MCF 10A (cell line): ENCODE data around the gene ANKH. TPM values are rescaled to one million over a fixed set of nuclear protein-coding genes. Genes with fewer than 3 reads are reported as not detected.

ENCODE experiments used
- BruUV-seq: library from RNA; stranded (reverse); fragments of 400-500 nt; replicated peaks from 2 replicates; lab custom pipeline; 2021; lab: Mats Ljungman, UMichigan
- CTCF ChIA-PET: fragments of 300-600 bp; sonication (Branson Sonifier 250); formaldehyde crosslinking; extraction: SDS; loops from one replicate; lab custom pipeline; 2021; ENCODE audit warnings: antibody characterized with exemption, inconsistent platforms; lab: Yijun Ruan, JAX
- POLR2A ChIA-PET: fragments of 300-600, 350-650 bp; sonication (Branson Sonifier 250); formaldehyde crosslinking; extraction: SDS; loops from one replicate; lab custom pipeline; 2020; ENCODE audit warnings: antibody characterized with exemption, inconsistent platforms; lab: Yijun Ruan, JAX
- DNase-seq: peaks from one replicate; pipeline ENCODE4 v3.0.0-alpha.2; 2018; ENCODE audit not compliant: unreplicated experiment
- H3K27ac Mint-ChIP-seq: one replicate; pipeline ENCODE4 v1.8.0; 2022; ENCODE audit warnings: mild to moderate bottlenecking, low read depth, mixed read lengths; ENCODE audit not compliant: unreplicated experiment
- H3K27me3 Mint-ChIP-seq: one replicate; pipeline ENCODE4 v1.8.0; 2022; ENCODE audit warnings: mixed read lengths; ENCODE audit not compliant: insufficient read depth, unreplicated experiment
- H3K36me3 Mint-ChIP-seq: one replicate; pipeline ENCODE4 v1.8.0; 2022; ENCODE audit warnings: mild to moderate bottlenecking, moderate library complexity, mixed read lengths; ENCODE audit not compliant: insufficient read depth, unreplicated experiment
- H3K4me1 Mint-ChIP-seq: one replicate; pipeline ENCODE4 v1.8.0; 2022; ENCODE audit warnings: mixed read lengths; ENCODE audit not compliant: insufficient read depth, unreplicated experiment
- H3K4me3 Mint-ChIP-seq: one replicate; pipeline ENCODE4 v1.8.0; 2022; ENCODE audit warnings: mild to moderate bottlenecking, moderate library complexity, mixed read lengths; ENCODE audit not compliant: unreplicated experiment
- H3K9me3 Mint-ChIP-seq: one replicate; pipeline ENCODE4 v1.8.0; 2022; ENCODE audit warnings: mixed read lengths; ENCODE audit not compliant: unreplicated experiment
- intact Hi-C: fragments of 100-400 bp; cut with micrococcal nuclease; formaldehyde crosslinking; loops from 2 replicates; pipeline ENCODE4 v1.14.1; 2022
- total RNA-seq: library from RNA; stranded (reverse); gene quantifications from 2 replicates; pipeline ENCODE4 v1.2.3, GENCODE V29; 2022
- TF ChIP-seq, protein P1 (sequence below): fragments of 200-600 bp; IDR thresholded peaks from one replicate; pipeline ENCODE4 v1.8.0; 2022; ENCODE audit warnings: antibody characterized with exemption, mild to moderate bottlenecking; ENCODE audit not compliant: unreplicated experiment

ANKH gene
- total RNA-seq, 1 experiment from 2014 or later = 65.7 TPM

DNA sequence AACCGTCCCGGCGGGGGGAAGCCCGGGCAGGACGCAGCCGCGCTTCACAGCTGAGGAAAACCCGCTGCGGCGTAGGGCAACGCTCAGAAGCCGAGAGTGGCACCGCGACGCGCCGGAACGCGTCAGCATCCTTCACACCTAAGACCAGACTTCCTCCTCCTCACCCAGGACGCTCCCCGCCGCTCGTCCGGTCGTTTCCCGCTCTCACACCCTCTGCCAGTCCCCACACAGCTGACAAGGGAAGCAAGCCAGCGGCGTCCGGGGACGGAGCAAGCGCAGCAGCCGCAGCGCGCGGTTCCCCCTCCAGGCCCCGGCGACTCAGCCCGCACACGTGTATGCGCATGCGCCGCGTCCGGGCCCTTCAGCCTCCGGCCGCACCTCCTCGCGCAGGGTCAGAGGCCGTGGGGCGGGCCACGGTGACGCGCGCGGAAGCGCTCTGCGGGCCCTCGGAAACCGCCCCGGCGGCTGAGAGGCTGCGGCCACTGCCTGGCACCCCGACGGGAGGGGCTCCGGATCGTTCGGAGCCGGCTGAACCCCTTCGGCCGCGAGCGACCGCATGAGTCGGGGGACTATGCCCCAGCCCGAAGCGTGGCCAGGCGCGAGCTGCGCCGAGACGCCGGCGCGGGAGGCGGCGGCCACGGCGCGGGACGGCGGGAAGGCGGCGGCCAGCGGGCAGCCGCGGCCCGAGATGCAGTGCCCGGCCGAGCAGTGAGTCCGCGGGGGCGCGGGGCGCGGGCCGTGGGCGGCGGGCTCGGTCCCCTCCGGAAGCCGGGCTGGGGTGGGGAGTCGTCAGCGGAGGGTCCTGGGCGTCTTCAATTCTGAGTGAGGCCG, 207.1 kb downstream of the ANKH start, which contains the start of gene OTULIN:
Gene OTULIN, plus strand, starts transcription at position 449 of the 831 bp plus-strand sequence. Its CDS starts 108 bp downstream, at position 557.
- intact Hi-C loops = no loop called here
- Mint-ChIP-seq H3K36me3 (peaks cover 18% of the 10 kb centered on the region), H3K4me3 (peak within 1 kb of the TSS; percentile 97), H3K27ac (peak within 1 kb of the TSS; percentile 97), H3K4me1 (peaks cover 43% of the 10 kb centered on the region), H3K27me3 (no peaks in the 10 kb centered on the region), H3K9me3 (no peaks in the 10 kb centered on the region)
- BruUV-seq = no TSS peak
- POLR2A ChIA-PET = interaction anchor here (0.6 to 2.7 kb wide), 8 partner anchors 8 to 508 kb away, joined by 3 to 21 read pairs (median 4); no protein-coding TSS in a partner anchor
- DNase-seq = peak; percentile 86
- TF ChIP-seq, protein P1, sequence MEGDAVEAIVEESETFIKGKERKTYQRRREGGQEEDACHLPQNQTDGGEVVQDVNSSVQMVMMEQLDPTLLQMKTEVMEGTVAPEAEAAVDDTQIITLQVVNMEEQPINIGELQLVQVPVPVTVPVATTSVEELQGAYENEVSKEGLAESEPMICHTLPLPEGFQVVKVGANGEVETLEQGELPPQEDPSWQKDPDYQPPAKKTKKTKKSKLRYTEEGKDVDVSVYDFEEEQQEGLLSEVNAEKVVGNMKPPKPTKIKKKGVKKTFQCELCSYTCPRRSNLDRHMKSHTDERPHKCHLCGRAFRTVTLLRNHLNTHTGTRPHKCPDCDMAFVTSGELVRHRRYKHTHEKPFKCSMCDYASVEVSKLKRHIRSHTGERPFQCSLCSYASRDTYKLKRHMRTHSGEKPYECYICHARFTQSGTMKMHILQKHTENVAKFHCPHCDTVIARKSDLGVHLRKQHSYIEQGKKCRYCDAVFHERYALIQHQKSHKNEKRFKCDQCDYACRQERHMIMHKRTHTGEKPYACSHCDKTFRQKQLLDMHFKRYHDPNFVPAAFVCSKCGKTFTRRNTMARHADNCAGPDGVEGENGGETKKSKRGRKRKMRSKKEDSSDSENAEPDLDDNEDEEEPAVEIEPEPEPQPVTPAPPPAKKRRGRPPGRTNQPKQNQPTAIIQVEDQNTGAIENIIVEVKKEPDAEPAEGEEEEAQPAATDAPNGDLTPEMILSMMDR = no peak
- CTCF ChIA-PET = no interaction called here

DNA sequence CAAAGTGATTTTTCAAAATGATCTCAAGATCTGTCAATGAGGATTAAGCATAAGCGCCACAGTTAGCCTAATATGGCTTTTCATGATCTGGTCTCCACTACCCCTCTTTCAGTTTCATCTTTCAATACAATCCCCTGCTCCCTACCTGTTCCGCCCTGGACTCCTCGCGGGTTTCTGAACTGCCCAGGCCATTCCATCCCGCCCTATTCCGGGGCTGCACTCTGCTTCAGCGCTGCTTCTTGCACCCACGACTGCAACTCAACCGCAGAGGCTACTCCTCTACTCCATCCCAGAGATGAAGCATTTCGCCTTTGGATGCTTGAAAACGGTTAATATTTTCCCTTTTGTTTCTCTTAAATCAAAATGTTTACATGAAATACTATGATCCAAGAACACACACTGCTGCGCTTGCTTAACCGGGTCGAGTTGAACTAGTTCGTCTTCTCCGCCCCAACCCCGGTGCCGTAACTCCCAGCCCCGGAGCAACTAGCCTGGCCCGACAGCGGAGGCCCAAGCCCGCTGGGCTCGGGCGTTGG, 207.8 kb downstream of the ANKH start:
- intact Hi-C loops = no loop called here
- TSS peak; percentile 64 for BruUV-seq
- peak overlapping the region; percentile 97 for H3K27ac Mint-ChIP-seq

DNA sequence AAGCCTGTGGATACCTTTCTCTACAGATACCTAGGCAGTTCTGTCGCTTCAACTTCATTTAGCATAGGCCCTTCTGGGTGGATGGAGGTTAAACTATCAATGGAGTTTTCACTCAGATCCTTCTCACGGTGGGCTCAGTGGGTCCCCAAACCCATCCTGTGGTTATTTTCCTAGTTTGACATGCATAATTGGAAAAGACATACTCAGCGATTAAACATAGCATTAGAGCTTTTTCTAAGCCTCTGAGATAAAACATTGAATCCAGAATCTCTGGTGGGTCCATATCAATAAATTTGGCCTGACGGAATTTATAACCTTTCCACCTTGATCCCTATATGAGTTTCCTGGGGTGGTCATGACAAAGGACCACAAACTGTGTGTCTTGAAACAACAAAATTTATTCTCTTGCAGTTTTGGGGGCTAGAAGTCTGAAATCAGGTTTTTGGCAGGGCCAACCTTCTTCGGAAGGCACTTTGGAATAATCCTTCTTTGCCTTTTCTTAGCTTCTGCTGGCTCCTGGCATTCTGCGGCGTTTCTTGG, 208.8 kb downstream of the ANKH start:
- peaks cover 36% of the 10 kb centered on the region for H3K4me1 Mint-ChIP-seq
- peak overlapping the region; percentile 97 for H3K4me3 Mint-ChIP-seq
- no peak for DNase-seq
- H3K36me3 Mint-ChIP-seq = peaks cover 12% of the 10 kb centered on the region
- TF ChIP-seq, protein P1 = no peak
- peak overlapping the region; percentile 97 for H3K27ac Mint-ChIP-seq
- ChIA-PET CTCF (interaction anchor here (1.8 to 1.9 kb wide), 2 partner anchors 14 to 24 kb away, joined by 5 read pairs; no protein-coding TSS in a partner anchor), POLR2A (interaction anchor here (1.4 to 2.7 kb wide), 3 partner anchors 13 to 21 kb away, joined by 4 to 21 read pairs (median 8); no protein-coding TSS in a partner anchor)
- intact Hi-C loops = no loop called here
- H3K27me3 Mint-ChIP-seq = no peaks in the 10 kb centered on the region
- no TSS peak for BruUV-seq
- H3K9me3 Mint-ChIP-seq = no peaks in the 10 kb centered on the region

More for the DNA sequence above, 207.8 kb downstream of the ANKH start:
- TF ChIP-seq, protein P1 = no peak
- Mint-ChIP-seq H3K27me3 (no peaks in the 10 kb centered on the region), H3K9me3 (no peaks in the 10 kb centered on the region), H3K4me1 (peaks cover 43% of the 10 kb centered on the region), H3K36me3 (peaks cover 18% of the 10 kb centered on the region), H3K4me3 (peak overlapping the region; percentile 97)
- ChIA-PET POLR2A (interaction anchor here (0.6 to 2.7 kb wide), 7 partner anchors 9 to 345 kb away, joined by 3 to 21 read pairs (median 5); no protein-coding TSS in a partner anchor), CTCF (interaction anchor here (1.9 kb wide), 1 partner anchor 15 kb away, joined by 5 read pairs; no protein-coding TSS in a partner anchor)
- DNase-seq = no peak
